WTC11 (cell line): Measurements from ENCODE around the gene ZNF629. TPM values are rescaled to one million over a fixed set of nuclear protein-coding genes. Genes with fewer than 3 reads are reported as not detected.

ENCODE experiments used
- ATAC-seq: fragments of 200-7000 bp; cut with Tn5 transposase; 2 replicates; pipeline ENCODE4 v1.10.0; 2021; ENCODE audit warnings: mild to moderate bottlenecking, moderate library complexity
- CTCF ChIA-PET: fragments of 300-600 bp; sonication (Branson Sonifier 250); formaldehyde crosslinking; loops from one replicate; lab custom pipeline; 2021; ENCODE audit warnings: antibody characterized with exemption; lab: Charles Lee
- POLR2A ChIA-PET: fragments of 350-600 bp; sonication (Branson Sonifier 250); formaldehyde crosslinking; loops from one replicate; lab custom pipeline; 2021; ENCODE audit warnings: antibody characterized with exemption; lab: Charles Lee
- DNase-seq: peaks from one replicate; pipeline ENCODE4 v3.0.0; 2021; ENCODE audit warnings: low spot score
- H3K27ac Mint-ChIP-seq: 2 replicates; pipeline ENCODE4 v1.8.0; 2021; ENCODE audit warnings: mixed read lengths
- H3K27me3 Mint-ChIP-seq: 2 replicates; pipeline ENCODE4 v1.8.0; 2021; ENCODE audit warnings: low read depth, mild to moderate bottlenecking, moderate library complexity, mixed read lengths
- H3K36me3 Mint-ChIP-seq: 2 replicates; pipeline ENCODE4 v1.8.0; 2021; ENCODE audit warnings: mixed read lengths
- H3K4me1 Mint-ChIP-seq: 2 replicates; pipeline ENCODE4 v1.8.0; 2022; ENCODE audit warnings: mixed read lengths
- H3K4me3 Mint-ChIP-seq: 2 replicates; pipeline ENCODE4 v1.8.0; 2021; ENCODE audit warnings: mild to moderate bottlenecking, moderate library complexity, mixed read lengths
- H3K9me3 Mint-ChIP-seq: 2 replicates; pipeline ENCODE4 v1.8.0; 2021; ENCODE audit warnings: mixed read lengths
- CBFB ChIP-seq: sonication (generic); formaldehyde crosslinking; IDR thresholded peaks from 2 replicates; pipeline ENCODE4 v1.8.1; 2022; ENCODE audit warnings: mild to moderate bottlenecking, low read depth, missing genetic modification reagents
- ELF4 ChIP-seq: sonication (generic); formaldehyde crosslinking; IDR thresholded peaks from 2 replicates; pipeline ENCODE4 v1.8.1; 2022; ENCODE audit warnings: low read depth, mild to moderate bottlenecking, moderate library complexity, missing genetic modification reagents
- FOXK1 ChIP-seq: sonication (generic); formaldehyde crosslinking; IDR thresholded peaks from 2 replicates; pipeline ENCODE4 v1.8.0; 2022; ENCODE audit warnings: mild to moderate bottlenecking, moderate library complexity, missing genetic modification reagents
- GTF2I ChIP-seq: fragments of 250-450 bp; sonication (Bioruptor Pico); conservative IDR thresholded peaks from 2 replicates; pipeline ENCODE4 v1.4.0; 2021; ENCODE audit warnings: mild to moderate bottlenecking
- MYBL2 ChIP-seq: sonication (generic); formaldehyde crosslinking; IDR thresholded peaks from 2 replicates; pipeline ENCODE4 v1.8.1; 2023; ENCODE audit warnings: mild to moderate bottlenecking, moderate library complexity, missing genetic modification reagents
- NFE2L1 ChIP-seq: sonication (generic); formaldehyde crosslinking; IDR thresholded peaks from 2 replicates; pipeline ENCODE4 v1.8.1; 2023; ENCODE audit warnings: missing genetic modification reagents
- SMAD3 ChIP-seq: sonication (generic); formaldehyde crosslinking; IDR thresholded peaks from 2 replicates; pipeline ENCODE4 v1.8.0; 2022; ENCODE audit warnings: missing genetic modification reagents, mild to moderate bottlenecking, borderline replicate concordance
- TCF7 ChIP-seq: sonication (generic); formaldehyde crosslinking; IDR thresholded peaks from 2 replicates; pipeline ENCODE4 v1.8.0; 2022; ENCODE audit warnings: mild to moderate bottlenecking, low read depth, missing genetic modification reagents, moderate library complexity
- TP53 ChIP-seq: sonication (generic); formaldehyde crosslinking; IDR thresholded peaks from 2 replicates; pipeline ENCODE4 v1.8.1; 2023; ENCODE audit warnings: mild to moderate bottlenecking, missing genetic modification reagents
- ZNF219 ChIP-seq: sonication (generic); formaldehyde crosslinking; IDR thresholded peaks from 2 replicates; pipeline ENCODE4 v1.8.0; 2023; ENCODE audit warnings: missing genetic modification reagents, mild to moderate bottlenecking, borderline replicate concordance
- ZNF317 ChIP-seq: sonication (generic); formaldehyde crosslinking; IDR thresholded peaks from 2 replicates; pipeline ENCODE4 v1.8.1; 2023; ENCODE audit warnings: low read depth, mild to moderate bottlenecking, moderate library complexity, missing genetic modification reagents, borderline replicate concordance
- ZNF423 ChIP-seq: fragments of 250-450 bp; sonication (Bioruptor Pico); IDR thresholded peaks from 2 replicates; pipeline ENCODE4 v2.1.2; 2022; ENCODE audit warnings: mild to moderate bottlenecking, moderate library complexity
- total RNA-seq: library from RNA; stranded (reverse); gene quantifications from 3 replicates; pipeline ENCODE4 v1.2.3, GENCODE V29; 2021
- TF ChIP-seq, protein P1 (sequence below): sonication (generic); formaldehyde crosslinking; IDR thresholded peaks from 2 replicates; pipeline ENCODE4 v1.8.0; 2023; ENCODE audit warnings: missing genetic modification reagents, mild to moderate bottlenecking, borderline replicate concordance
- TF ChIP-seq, protein P2 (sequence below): sonication (generic); formaldehyde crosslinking; IDR thresholded peaks from 2 replicates; pipeline ENCODE4 v1.8.1; 2022; ENCODE audit warnings: mild to moderate bottlenecking, missing genetic modification reagents, moderate library complexity, borderline replicate concordance
- TF ChIP-seq, protein P3 (sequence below): fragments of 200-600 bp; IDR thresholded peaks from 2 replicates; pipeline ENCODE4 v1.8.0; 2022; ENCODE audit warnings: antibody characterized with exemption
- TF ChIP-seq, protein P4 (sequence below): fragments of 250-450 bp; sonication (Bioruptor Pico); IDR thresholded peaks from 2 replicates; pipeline ENCODE4 v1.9.0; 2021; ENCODE audit warnings: moderate library complexity, mild to moderate bottlenecking, inconsistent platforms, borderline replicate concordance
- TF ChIP-seq, protein P5 (sequence below): sonication (generic); formaldehyde crosslinking; IDR thresholded peaks from 2 replicates; pipeline ENCODE4 v1.8.0; 2022; ENCODE audit warnings: mild to moderate bottlenecking, missing genetic modification reagents

ZNF629 gene
- total RNA-seq, 1 experiment from 2014 or later: 20.0 TPM

DNA sequence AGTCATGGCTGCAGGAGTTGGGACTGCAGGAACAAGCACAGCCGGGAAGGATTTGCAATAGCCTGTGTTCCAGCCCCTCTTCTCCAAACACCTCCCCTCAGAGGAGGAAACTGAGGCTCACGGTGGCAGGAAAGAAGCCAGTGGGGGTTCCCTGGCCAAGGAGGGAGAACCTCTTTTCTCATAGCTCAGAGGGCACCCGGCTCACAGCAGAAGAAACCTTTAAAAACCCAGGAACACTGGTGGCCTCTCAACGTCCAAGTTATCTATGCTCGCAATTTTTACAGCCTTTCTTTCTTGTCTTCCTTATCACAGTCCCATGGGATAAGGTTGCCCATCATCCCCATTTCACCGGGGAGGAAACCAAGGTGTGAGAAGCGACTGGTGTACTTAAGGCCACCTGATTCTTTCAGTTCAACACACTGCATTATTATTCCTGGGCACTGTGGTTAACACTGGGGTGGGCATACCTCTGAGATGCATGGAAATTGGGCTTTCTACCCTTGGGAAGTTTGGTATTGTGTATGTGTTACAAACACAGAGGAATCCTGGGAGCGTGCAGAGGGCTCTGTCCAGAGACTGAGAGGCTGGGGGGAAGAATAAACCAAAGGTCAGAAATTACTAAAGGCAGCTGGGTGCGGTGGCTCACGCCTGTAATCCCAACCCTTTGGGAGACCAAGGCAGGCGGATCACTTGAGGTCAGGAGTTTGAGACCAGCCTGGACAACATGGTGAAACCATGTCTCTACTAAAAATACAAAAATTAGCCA, 791 bp upstream of the ZNF629 start (continued):
- TF ChIP-seq, protein P1, sequence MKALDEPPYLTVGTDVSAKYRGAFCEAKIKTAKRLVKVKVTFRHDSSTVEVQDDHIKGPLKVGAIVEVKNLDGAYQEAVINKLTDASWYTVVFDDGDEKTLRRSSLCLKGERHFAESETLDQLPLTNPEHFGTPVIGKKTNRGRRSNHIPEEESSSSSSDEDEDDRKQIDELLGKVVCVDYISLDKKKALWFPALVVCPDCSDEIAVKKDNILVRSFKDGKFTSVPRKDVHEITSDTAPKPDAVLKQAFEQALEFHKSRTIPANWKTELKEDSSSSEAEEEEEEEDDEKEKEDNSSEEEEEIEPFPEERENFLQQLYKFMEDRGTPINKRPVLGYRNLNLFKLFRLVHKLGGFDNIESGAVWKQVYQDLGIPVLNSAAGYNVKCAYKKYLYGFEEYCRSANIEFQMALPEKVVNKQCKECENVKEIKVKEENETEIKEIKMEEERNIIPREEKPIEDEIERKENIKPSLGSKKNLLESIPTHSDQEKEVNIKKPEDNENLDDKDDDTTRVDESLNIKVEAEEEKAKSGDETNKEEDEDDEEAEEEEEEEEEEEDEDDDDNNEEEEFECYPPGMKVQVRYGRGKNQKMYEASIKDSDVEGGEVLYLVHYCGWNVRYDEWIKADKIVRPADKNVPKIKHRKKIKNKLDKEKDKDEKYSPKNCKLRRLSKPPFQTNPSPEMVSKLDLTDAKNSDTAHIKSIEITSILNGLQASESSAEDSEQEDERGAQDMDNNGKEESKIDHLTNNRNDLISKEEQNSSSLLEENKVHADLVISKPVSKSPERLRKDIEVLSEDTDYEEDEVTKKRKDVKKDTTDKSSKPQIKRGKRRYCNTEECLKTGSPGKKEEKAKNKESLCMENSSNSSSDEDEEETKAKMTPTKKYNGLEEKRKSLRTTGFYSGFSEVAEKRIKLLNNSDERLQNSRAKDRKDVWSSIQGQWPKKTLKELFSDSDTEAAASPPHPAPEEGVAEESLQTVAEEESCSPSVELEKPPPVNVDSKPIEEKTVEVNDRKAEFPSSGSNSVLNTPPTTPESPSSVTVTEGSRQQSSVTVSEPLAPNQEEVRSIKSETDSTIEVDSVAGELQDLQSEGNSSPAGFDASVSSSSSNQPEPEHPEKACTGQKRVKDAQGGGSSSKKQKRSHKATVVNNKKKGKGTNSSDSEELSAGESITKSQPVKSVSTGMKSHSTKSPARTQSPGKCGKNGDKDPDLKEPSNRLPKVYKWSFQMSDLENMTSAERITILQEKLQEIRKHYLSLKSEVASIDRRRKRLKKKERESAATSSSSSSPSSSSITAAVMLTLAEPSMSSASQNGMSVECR (CRISPR knock-in tag): no peak
- TF ChIP-seq SMAD3 (no peak), GTF2I (CRISPR knock-in tag) (no peak), ZNF219 (CRISPR knock-in tag) (no peak), ELF4 (CRISPR knock-in tag) (no peak)
- TF ChIP-seq, protein P2, sequence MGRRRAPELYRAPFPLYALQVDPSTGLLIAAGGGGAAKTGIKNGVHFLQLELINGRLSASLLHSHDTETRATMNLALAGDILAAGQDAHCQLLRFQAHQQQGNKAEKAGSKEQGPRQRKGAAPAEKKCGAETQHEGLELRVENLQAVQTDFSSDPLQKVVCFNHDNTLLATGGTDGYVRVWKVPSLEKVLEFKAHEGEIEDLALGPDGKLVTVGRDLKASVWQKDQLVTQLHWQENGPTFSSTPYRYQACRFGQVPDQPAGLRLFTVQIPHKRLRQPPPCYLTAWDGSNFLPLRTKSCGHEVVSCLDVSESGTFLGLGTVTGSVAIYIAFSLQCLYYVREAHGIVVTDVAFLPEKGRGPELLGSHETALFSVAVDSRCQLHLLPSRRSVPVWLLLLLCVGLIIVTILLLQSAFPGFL (CRISPR knock-in tag): no peak

DNA sequence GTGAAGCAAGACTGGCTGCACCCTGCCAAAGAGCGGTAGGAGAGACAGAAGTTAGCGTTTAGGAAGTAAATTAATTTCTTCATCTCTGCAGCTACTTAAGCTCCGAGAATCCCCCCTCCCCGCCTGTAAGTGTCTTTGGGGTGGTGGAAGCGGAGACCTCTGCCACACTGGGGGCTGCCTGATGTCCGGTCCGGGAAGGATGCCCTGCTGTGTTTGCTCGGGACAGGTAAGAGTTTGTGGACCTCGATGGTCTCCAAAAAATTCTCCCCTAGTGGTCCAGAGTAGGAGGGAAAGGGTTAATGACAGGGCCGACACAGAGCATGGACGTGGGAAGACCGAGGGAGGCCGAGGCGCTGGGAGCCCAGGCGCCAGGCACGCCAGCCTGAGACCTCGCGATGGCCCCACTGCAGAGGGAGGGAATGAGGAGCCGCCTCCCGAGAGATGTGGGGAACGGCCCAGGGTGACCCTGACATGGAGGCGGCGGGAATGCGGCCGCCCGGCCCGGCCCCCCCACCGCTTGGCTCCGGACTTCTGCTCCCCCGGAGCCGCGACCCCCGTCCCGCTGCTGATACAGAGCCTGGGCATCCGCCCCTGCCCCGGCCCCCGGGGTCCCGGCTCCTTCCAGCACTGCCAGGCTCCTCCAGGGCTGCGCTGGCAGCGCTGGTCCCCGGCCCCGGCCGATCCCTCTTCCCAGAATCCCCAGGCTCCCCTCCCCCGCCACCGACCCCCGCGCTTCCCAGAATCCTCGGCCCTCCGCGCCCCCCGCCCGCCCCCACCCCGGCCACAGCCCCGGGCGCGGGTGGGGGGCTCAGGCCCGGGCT, 680 bp downstream of the ZNF629 start:
- no peak overlapping the region for H3K27ac Mint-ChIP-seq
- peaks cover 14% of the 10 kb centered on the region for H3K36me3 Mint-ChIP-seq
- H3K4me1 Mint-ChIP-seq: peaks cover 13% of the 10 kb centered on the region
- ChIA-PET CTCF (interaction anchor here (0.9 to 2.0 kb wide), 7 partner anchors 16 to 156 kb away, joined by 3 to 12 read pairs (median 4); partner anchors contain the start of gene FBXL19), POLR2A (interaction anchor here (0.6 to 2.0 kb wide), 4 partner anchors 7 to 860 kb away, joined by 3 to 15 read pairs (median 6); partner anchors contain the start of gene KCTD13)
- peaks cover 4% of the 10 kb centered on the region; the same call in 1 of the 2 replicates for H3K27me3 Mint-ChIP-seq
- H3K9me3 Mint-ChIP-seq: no peaks in the 10 kb centered on the region
- ATAC-seq: peak; percentile 60
- H3K4me3 Mint-ChIP-seq: peak overlapping the region; percentile 84
- DNase-seq: peak; percentile 38
- TF ChIP-seq ZNF423 (CRISPR knock-in tag) (no peak), TCF7 (no peak), NFE2L1 (no peak), FOXK1 (CRISPR knock-in tag) (no peak), MYBL2 (no peak), ZNF317 (CRISPR knock-in tag) (0 out of 2 replicates have a peak, but pooled peaks have one; percentile 12), TP53 (CRISPR knock-in tag) (no peak), CBFB (CRISPR knock-in tag) (no peak)
- TF ChIP-seq, protein P3, sequence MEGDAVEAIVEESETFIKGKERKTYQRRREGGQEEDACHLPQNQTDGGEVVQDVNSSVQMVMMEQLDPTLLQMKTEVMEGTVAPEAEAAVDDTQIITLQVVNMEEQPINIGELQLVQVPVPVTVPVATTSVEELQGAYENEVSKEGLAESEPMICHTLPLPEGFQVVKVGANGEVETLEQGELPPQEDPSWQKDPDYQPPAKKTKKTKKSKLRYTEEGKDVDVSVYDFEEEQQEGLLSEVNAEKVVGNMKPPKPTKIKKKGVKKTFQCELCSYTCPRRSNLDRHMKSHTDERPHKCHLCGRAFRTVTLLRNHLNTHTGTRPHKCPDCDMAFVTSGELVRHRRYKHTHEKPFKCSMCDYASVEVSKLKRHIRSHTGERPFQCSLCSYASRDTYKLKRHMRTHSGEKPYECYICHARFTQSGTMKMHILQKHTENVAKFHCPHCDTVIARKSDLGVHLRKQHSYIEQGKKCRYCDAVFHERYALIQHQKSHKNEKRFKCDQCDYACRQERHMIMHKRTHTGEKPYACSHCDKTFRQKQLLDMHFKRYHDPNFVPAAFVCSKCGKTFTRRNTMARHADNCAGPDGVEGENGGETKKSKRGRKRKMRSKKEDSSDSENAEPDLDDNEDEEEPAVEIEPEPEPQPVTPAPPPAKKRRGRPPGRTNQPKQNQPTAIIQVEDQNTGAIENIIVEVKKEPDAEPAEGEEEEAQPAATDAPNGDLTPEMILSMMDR: no peak
- TF ChIP-seq, protein P4, sequence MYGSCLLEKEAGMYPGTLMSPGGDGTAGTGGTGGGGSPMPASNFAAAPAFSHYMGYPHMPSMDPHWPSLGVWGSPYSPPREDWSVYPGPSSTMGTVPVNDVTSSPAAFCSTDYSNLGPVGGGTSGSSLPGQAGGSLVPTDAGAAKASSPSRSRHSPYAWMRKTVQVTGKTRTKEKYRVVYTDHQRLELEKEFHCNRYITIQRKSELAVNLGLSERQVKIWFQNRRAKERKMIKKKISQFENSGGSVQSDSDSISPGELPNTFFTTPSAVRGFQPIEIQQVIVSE (CRISPR knock-in tag): no peak
- TF ChIP-seq, protein P5, sequence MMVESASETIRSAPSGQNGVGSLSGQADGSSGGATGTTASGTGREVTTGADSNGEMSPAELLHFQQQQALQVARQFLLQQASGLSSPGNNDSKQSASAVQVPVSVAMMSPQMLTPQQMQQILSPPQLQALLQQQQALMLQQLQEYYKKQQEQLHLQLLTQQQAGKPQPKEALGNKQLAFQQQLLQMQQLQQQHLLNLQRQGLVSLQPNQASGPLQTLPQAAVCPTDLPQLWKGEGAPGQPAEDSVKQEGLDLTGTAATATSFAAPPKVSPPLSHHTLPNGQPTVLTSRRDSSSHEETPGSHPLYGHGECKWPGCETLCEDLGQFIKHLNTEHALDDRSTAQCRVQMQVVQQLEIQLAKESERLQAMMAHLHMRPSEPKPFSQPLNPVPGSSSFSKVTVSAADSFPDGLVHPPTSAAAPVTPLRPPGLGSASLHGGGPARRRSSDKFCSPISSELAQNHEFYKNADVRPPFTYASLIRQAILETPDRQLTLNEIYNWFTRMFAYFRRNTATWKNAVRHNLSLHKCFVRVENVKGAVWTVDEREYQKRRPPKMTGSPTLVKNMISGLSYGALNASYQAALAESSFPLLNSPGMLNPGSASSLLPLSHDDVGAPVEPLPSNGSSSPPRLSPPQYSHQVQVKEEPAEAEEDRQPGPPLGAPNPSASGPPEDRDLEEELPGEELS: 0 out of 2 replicates have a peak, but pooled peaks have one; percentile 17
